GM23338 (cell line): ENCODE results near the gene ASZ1. TPM values are rescaled to one million over a fixed set of nuclear protein-coding genes. Genes with fewer than 3 reads are reported as not detected.

Experiments
- ATAC-seq: fragments of 200-7000 bp; cut with Tn5 transposase; 3 replicates; pipeline ENCODE4 v1.9.1; 2020
- DNase-seq: peaks from one replicate; pipeline ENCODE4 v3.0.0-alpha.2; 2015; ENCODE audit warnings: low spot score
- H2AFZ ChIP-seq: fragments of 200-600 bp; sonication (generic); 2 replicates; pipeline ENCODE4 v1.8.0; 2016; ENCODE audit warnings: antibody characterized with exemption, mild to moderate bottlenecking, moderate library complexity
- H3F3A ChIP-seq: fragments of 200-600 bp; sonication (generic); replicated peaks from 2 replicates; pipeline ENCODE4 v1.8.0; 2017; ENCODE audit warnings: antibody characterized with exemption, mixed run types, low read depth
- H3K27ac ChIP-seq: fragments of 200-600 bp; sonication (generic); 2 replicates; pipeline ENCODE4 v1.6.1; 2016; ENCODE audit warnings: low read depth
- H3K27me3 ChIP-seq: fragments of 200-600 bp; sonication (generic); 2 replicates; pipeline ENCODE4 v1.8.0; 2016; ENCODE audit warnings: mild to moderate bottlenecking, mixed run types, moderate library complexity; ENCODE audit not compliant: insufficient read depth
- H3K36me3 ChIP-seq: fragments of 200-600 bp; sonication (generic); 2 replicates; pipeline ENCODE4 v1.8.0; 2016; ENCODE audit warnings: mild to moderate bottlenecking; ENCODE audit not compliant: insufficient read depth
- H3K4me1 ChIP-seq: fragments of 200-600 bp; sonication (generic); 2 replicates; pipeline ENCODE4 v1.8.0; 2016; ENCODE audit warnings: mild to moderate bottlenecking, moderate library complexity; ENCODE audit not compliant: insufficient read depth
- H3K4me2 ChIP-seq: fragments of 200-600 bp; sonication (generic); 2 replicates; pipeline ENCODE4 v1.7.1; 2017; ENCODE audit warnings: mixed run types
- H3K4me3 ChIP-seq: fragments of 200-600 bp; sonication (generic); 2 replicates; pipeline ENCODE4 v1.6.1; 2016; ENCODE audit warnings: mixed run types
- H3K79me2 ChIP-seq: fragments of 200-600 bp; sonication (generic); replicated peaks from 2 replicates; pipeline ENCODE4 v1.8.0; 2017; ENCODE audit warnings: mild to moderate bottlenecking; ENCODE audit not compliant: insufficient read depth
- H3K9me2 ChIP-seq: fragments of 200-600 bp; sonication (generic); 2 replicates; pipeline ENCODE4 v1.8.0; 2017; ENCODE audit not compliant: insufficient read depth
- H4K20me1 ChIP-seq: fragments of 200-600 bp; sonication (generic); replicated peaks from 2 replicates; pipeline ENCODE4 v1.8.0; 2017; ENCODE audit warnings: mild to moderate bottlenecking; ENCODE audit not compliant: insufficient read depth
- H3K27ac Mint-ChIP-seq: 2 replicates; pipeline ENCODE4 v1.8.0; 2020; ENCODE audit warnings: inconsistent platforms, mild to moderate bottlenecking, moderate library complexity, mixed read lengths
- H3K27me3 Mint-ChIP-seq: 3 replicates; pipeline ENCODE4 v1.8.0; 2022; ENCODE audit warnings: low read depth, mild to moderate bottlenecking, moderate library complexity, mixed read lengths, inconsistent platforms; ENCODE audit not compliant: insufficient read depth, poor library complexity
- H3K36me3 Mint-ChIP-seq: 3 replicates; pipeline ENCODE4 v1.8.0; 2021; ENCODE audit warnings: low read depth, mild to moderate bottlenecking, inconsistent platforms, moderate library complexity, mixed read lengths
- H3K4me1 Mint-ChIP-seq: 3 replicates; pipeline ENCODE4 v1.8.0; 2020; ENCODE audit warnings: mild to moderate bottlenecking, inconsistent platforms, mixed read lengths
- H3K4me3 Mint-ChIP-seq: 3 replicates; pipeline ENCODE4 v1.8.0; 2021; ENCODE audit warnings: moderate library complexity, mild to moderate bottlenecking, inconsistent platforms, mixed read lengths
- H3K9me3 Mint-ChIP-seq: 3 replicates; pipeline ENCODE4 v1.8.0; 2020; ENCODE audit warnings: moderate library complexity, mild to moderate bottlenecking, inconsistent platforms, mixed read lengths
- CREB1 ChIP-seq: fragments of 250-450 bp; sonication (Bioruptor Pico); IDR thresholded peaks from 2 replicates; pipeline ENCODE4 v1.5.0; 2020; ENCODE audit warnings: low read depth, mild to moderate bottlenecking, moderate library complexity
- CTCF ChIP-seq, 2 experiments: fragments of 200-600 bp in 1 of 2; sonication (generic) in 1 of 2; conservative IDR thresholded peaks; 2 replicates each; pipeline versions ENCODE4 v1.5.1 to v1.6.1; 2016 to 2017; ENCODE audit warnings: antibody characterized with exemption in 2 of 2, low read depth in 2 of 2, mild to moderate bottlenecking in 2 of 2, moderate library complexity in 1 of 2
- EZH2 ChIP-seq: fragments of 200-600 bp; sonication (generic); IDR thresholded peaks from one replicate; pipeline ENCODE4 v1.8.0; 2017; ENCODE audit warnings: antibody characterized with exemption, mild to moderate bottlenecking, low read depth; ENCODE audit not compliant: unreplicated experiment
- EZH2phosphoT487 ChIP-seq: fragments of 200-600 bp; sonication (generic); IDR thresholded peaks from one replicate; pipeline ENCODE4 v1.8.1; 2018; ENCODE audit warnings: antibody characterized with exemption; ENCODE audit not compliant: unreplicated experiment
- JUNB ChIP-seq: IDR thresholded peaks from one replicate; pipeline ENCODE4 v1.6.1; 2016; ENCODE audit warnings: antibody characterized with exemption; ENCODE audit not compliant: unreplicated experiment
- POLR2AphosphoS5 ChIP-seq: IDR thresholded peaks from 2 replicates; pipeline ENCODE4 v1.6.1; 2016; ENCODE audit warnings: antibody characterized with exemption, low read depth
- ZNF114 ChIP-seq: fragments of 250-450 bp; sonication (Bioruptor Pico); IDR thresholded peaks from 2 replicates; pipeline ENCODE4 v1.5.0; 2020; ENCODE audit warnings: mild to moderate bottlenecking, moderate library complexity
- ZNF331 ChIP-seq: fragments of 250-450 bp; sonication (Bioruptor Pico); IDR thresholded peaks from 2 replicates; pipeline ENCODE4 v1.5.0; 2020; ENCODE audit warnings: low read depth, mild to moderate bottlenecking, moderate library complexity
- polyA plus RNA-seq: library from polyadenylated mRNA; unstranded; fragments of >200 nt; fragmentation: Nextera tagmentation; extraction: Ambion mirVana; gene quantifications from 2 replicates; pipeline ENCODE4 v1.2.1, GENCODE V29; 2016
- total RNA-seq: library from RNA; depleted of rRNA; stranded (reverse); fragments of >200 nt; shearing (Covaris generic); gene quantifications from 2 replicates; pipeline ENCODE4 v1.2.3, GENCODE V29; 2014
- TF ChIP-seq, protein P1 (sequence below): IDR thresholded peaks from one replicate; pipeline ENCODE4 v1.6.1; 2018; ENCODE audit warnings: antibody characterized with exemption; ENCODE audit not compliant: unreplicated experiment

Gene ASZ1
- total and polyA plus RNA-seq, 2 experiments from 2014 or later: not detected

DNA sequence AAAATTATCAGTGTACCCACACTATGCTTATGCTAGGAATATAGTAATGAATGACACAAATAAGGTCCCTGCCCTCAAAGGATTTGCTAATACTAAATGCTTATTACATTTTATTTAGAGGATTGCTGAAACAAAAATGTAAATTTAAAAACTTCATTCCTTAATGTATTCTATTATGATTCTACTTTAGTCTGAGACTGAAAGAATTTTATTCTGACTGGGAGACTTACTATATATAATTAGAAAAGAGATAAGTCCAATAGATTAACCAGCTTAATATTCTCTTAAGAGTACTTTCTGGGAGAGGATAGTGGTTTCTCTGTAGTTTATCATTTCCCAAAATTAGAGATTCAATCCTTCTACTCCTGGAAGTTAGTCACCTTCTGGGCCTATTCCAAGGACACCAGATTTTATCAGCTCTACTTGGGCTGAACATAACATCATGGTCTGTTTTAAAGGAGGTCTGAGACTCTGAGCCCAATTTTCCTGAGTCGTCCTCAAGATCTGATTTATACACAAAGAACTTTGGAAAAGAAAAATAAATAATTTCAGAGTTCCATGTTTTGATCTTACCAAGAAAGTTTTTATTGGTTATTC, 41.1 kb downstream of the ASZ1 start (continued):
- no peak for TF ChIP-seq JUNB

DNA sequence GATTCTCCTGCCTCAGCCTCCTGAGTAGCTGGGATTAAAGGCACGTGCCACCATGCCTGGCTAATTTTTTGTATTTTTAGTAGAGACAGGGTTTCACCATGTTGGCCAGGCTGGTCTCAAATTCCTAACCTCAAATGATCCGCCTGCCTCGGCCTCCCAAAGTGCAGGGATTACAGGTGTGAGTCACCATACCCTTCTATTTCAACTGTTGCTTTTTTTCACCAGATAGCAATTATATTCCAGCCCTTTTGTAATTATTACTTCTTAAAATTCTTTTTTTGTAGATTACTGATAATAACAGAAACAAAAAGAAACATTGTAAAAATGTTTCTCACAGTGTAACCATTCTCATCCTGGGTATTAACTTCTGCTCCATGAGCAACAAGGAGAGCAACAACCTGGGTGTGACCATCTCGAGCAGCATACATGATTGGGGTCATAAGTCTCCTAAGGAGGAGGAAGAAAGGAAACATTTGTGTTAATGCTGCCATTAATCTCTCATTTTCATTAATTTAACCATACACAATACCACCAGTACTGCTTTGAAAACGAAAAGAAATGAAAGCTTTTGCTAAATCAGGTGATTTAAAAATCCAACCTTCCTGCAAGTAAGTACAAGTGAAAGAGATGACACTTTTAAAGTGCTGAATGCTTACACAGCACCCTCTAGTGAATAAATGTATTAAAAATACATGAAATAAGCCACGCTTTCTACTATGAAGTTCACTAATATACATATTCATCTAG, 41.8 kb downstream of the ASZ1 start:
- H3F3A ChIP-seq: no peaks in the 10 kb centered on the region

More for the DNA sequence above, 41.8 kb downstream of the ASZ1 start:
- H3K27ac ChIP-seq: no peak overlapping the region
- no peak overlapping the region for H2AFZ ChIP-seq
- no peak overlapping the region for H3K4me2 ChIP-seq
- TF ChIP-seq CREB1 (no peak), ZNF331 (CRISPR knock-in tag) (no peak), ZNF114 (CRISPR knock-in tag) (no peak), CTCF (conservative IDR thresholded peaks at IDR 0.05; ENCODE audit: low read depth in 2 of 2) (peak in 1 of 2 experiments; percentile 47; a peak in 3 of 4 replicates), POLR2AphosphoS5 (no peak), EZH2 (no peak), EZH2phosphoT487 (no peak)
- TF ChIP-seq, protein P1, sequence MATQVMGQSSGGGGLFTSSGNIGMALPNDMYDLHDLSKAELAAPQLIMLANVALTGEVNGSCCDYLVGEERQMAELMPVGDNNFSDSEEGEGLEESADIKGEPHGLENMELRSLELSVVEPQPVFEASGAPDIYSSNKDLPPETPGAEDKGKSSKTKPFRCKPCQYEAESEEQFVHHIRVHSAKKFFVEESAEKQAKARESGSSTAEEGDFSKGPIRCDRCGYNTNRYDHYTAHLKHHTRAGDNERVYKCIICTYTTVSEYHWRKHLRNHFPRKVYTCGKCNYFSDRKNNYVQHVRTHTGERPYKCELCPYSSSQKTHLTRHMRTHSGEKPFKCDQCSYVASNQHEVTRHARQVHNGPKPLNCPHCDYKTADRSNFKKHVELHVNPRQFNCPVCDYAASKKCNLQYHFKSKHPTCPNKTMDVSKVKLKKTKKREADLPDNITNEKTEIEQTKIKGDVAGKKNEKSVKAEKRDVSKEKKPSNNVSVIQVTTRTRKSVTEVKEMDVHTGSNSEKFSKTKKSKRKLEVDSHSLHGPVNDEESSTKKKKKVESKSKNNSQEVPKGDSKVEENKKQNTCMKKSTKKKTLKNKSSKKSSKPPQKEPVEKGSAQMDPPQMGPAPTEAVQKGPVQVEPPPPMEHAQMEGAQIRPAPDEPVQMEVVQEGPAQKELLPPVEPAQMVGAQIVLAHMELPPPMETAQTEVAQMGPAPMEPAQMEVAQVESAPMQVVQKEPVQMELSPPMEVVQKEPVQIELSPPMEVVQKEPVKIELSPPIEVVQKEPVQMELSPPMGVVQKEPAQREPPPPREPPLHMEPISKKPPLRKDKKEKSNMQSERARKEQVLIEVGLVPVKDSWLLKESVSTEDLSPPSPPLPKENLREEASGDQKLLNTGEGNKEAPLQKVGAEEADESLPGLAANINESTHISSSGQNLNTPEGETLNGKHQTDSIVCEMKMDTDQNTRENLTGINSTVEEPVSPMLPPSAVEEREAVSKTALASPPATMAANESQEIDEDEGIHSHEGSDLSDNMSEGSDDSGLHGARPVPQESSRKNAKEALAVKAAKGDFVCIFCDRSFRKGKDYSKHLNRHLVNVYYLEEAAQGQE: no peak
- H3K4me1 ChIP-seq: no peaks in the 10 kb centered on the region
- no peaks in the 10 kb centered on the region for H3K9me2 ChIP-seq
- Mint-ChIP-seq H3K4me3 (no peak overlapping the region), H3K36me3 (no peaks in the 10 kb centered on the region), H3K9me3 (no peaks in the 10 kb centered on the region; the same call in 2 of the 3 replicates), H3K27me3 (no peaks in the 10 kb centered on the region), H3K27ac (no peak overlapping the region), H3K4me1 (no peaks in the 10 kb centered on the region)
- H3K79me2 ChIP-seq: no peaks in the 10 kb centered on the region
- no peaks in the 10 kb centered on the region for H3K36me3 ChIP-seq
- ATAC-seq (no peak), DNase-seq (peak; percentile 34)
- no peaks in the 10 kb centered on the region for H3K27me3 ChIP-seq
- H4K20me1 ChIP-seq: no peaks in the 10 kb centered on the region
- no peak overlapping the region for H3K4me3 ChIP-seq
